Activated CD8-positive, alpha-beta memory T cell treated with anti-CD3 and anti-CD28 coated beads, Interleukin-2, amount 50 U/mL, for 48 hours (primary cell): ENCODE measurements around the gene PPCS.
"Not testable (repeated sequence)": the region's sequence is repeated elsewhere in the genome, so short reads cannot be mapped to it uniquely, and the experiment has no call there.

Experiments
- DNase-seq: peaks from one replicate; pipeline ENCODE4 v3.0.0-alpha.2; 2020

PPCS gene

DNA sequence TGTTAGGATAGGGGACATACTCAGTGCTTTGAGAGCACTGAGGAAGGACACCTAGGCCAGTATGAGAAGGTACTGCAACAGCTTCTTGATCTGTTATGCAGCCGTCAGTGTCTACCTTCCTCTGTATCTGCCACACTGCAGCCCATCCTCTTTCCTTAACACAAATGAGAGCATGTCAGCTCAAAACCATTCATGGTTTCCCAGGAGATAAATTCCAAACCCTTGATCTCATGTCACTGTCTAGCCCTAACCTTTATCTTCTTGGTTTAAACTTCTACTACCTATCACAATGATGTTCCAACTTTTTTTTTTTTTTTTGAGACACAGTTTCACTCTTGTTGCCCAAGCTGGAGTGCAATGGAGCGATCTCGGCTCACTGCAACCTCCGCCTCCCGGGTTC lies 1.9 kb upstream of the PPCS start:
- DNase-seq = no peak

DNA sequence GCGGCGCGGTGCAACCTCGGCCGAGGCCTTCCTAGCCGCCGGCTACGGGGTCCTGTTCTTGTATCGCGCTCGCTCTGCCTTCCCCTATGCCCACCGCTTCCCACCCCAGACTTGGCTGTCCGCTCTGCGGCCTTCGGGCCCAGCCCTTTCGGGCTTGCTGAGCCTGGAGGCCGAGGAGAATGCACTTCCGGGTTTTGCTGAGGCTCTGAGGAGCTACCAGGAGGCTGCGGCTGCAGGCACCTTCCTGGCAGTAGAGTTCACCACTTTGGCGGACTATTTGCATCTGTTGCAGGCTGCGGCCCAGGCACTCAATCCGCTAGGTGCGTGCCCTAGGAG lies 379 bp downstream of the PPCS start:
- peak; percentile 81 for DNase-seq

GRCh38 chr1:42461196-42461595 lies 4.9 kb downstream of the PPCS start:
- DNase-seq = no peak

DNA sequence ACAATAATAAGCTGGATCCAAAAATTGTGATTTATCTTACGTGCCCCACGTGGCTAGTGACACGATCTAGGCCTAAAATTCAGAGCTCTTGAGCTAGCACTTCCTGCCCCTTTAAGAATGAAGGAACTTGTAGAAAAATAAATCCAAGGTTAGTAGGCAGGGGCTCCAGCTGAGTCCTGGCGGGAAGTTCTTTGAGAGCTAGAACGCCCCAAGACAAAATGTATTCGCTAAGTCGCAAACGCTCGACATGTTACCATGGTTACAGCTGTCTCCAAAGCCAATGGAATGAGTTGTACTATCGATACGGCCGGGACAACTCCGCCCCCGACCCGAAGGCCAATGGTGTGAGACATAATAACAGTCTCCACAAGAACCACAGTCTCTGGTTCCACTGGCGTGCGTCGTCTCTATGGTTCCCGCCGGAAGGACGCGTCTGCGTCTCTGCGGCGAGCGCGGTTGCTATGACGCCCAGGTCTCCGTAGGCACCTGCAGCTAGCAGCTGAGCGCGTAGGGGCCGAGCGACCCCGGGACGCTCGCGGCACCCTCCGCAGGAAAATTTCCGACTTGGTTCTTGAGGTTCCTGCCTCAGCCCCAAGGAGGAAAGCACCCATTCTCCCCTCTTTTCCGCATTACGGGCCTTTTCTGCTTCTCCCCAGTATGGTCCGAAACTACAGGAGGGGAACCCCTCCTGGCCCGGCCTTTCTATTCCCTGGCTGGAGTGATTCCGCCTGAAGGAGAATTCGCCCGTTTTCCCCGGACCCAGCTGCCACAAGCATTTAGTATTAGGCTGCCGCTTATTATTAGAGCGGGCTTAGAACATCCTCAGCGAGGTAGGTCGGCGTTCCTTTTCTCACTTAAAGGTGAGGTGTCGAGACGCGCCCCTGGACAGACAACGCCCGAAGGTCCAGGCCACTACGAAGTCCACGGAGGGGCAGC lies 6.8 kb downstream of the PPCS start, which contains the start of gene CCDC30:
CCDC30 (plus strand) TSS at position 459 of the 936 bp plus-strand sequence. CDS start 17,266 bp downstream, outside the sequence.
- peak; percentile 93 for DNase-seq

GRCh38 chr1:42463921-42464320 lies 7.6 kb downstream of the PPCS start:
- DNase-seq = no peak

GRCh38 chr1:42466030-42466429 lies 9.7 kb downstream of the PPCS start:
- DNase-seq = no peak

DNA sequence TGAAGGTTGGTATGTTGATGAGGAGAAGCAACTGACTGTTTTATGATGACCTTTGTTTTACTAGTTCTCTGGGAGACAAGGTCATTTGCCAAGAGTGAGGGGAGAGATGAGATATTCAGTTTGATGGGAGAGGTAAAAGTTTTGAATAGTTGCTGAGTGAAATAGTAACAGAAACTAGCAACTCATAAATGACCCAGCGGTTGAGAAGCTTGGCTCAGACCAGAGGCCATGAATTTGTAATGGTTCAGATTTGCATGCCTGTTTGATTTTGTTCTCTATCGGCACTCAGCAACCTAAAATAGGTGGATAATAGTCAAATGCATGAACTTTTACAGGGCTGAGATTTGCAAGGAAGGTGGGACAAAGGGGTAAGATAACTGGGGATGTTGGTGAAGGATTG lies 13.4 kb downstream of the PPCS start:
- DNase-seq = no peak

GRCh38 chr1:42476605-42477004 lies 20.3 kb downstream of the PPCS start:
- DNase-seq = no peak

- DNase-seq = not testable (repeated sequence)
These were observed 21.0 kb downstream of the PPCS start for GRCh38 chr1:42477354-42477753.

- DNase-seq = no peak
These were observed 21.4 kb downstream of the PPCS start for GRCh38 chr1:42477775-42478174.

DNA sequence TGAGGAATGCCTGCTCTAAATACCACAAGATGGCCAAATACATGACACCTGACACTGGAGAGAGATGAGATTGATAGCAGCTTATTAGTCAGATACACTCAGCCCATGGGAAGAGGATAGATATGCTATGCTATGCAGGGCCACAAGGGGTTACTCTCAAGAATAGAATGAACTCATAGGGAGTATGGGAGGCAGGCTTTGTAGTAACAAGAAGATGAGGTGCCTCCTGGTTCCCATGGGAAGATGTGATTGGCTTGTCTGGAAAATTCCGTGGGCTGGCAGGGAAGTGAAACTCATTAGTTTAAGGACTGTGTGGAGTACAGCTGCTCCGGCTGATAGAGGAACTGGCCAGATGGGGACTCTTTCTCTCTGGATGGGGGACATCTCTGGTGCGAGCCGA lies 23.3 kb downstream of the PPCS start:
- DNase-seq = no peak

DNA sequence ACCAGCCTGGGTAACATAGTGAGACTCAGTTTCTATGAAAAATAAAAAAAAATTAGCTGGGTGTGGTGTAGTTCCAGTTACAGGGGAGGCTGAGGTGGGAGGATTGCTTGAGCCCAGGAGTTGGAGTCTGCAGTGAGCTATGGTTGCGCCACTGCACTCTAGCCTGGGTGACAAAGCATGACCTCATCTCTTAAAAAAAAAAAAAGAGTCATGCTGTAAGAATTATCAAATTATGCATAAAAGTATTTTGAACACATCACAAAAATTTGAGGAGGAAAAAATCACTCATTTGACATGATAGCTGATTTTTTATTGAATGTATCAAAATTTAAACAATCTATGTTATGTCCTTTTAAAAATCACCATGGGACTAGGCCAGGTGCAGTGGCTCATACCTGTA lies 24.6 kb downstream of the PPCS start:
- DNase-seq = no peak

DNA sequence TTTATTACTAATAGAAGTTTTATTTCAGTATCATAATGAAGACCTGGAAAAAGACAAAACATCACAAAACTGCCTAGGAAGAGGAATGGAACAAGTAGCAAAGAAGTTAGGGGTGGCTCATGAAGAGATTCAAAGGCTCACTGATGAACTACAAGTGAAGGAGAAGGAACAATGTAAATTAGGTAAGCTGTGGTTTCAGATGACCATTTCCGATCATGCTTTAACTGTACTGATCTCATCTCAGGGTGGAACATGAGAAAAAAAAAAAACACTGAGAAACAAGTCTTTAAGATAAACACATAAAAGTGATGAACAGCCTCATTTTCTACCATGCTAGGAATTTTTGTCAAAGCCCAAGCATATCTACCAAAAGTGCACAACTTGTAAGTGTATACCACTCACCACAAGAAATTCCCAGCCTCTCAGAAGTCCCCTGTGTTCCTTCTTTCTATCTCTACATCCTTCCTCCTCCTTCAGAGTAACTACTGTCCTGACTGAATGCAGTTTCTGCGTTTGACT lies 26.4 kb downstream of the PPCS start:
- no peak for DNase-seq

DNA sequence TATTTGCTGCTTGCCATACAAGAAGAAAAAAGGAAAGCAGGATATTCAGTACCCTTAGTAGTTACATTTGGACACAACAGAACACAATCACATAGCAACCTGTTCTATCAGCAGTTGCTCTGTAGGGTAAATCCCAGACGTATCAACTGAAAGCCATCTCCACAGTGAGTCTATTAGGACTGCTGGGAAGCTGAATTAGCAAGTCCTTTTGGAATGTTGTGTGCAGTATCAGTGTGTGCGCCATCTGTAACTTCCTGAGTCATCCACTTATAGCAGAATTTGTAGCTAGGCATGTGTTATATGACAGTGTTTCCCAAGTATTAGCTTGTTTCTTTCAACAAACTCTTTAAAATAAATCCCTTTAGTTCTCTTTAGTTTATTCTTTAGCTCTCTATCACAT lies 28.0 kb downstream of the PPCS start:
- DNase-seq = no peak

GRCh38 chr1:42490237-42490636 lies 33.9 kb downstream of the PPCS start:
- DNase-seq = no peak

DNA sequence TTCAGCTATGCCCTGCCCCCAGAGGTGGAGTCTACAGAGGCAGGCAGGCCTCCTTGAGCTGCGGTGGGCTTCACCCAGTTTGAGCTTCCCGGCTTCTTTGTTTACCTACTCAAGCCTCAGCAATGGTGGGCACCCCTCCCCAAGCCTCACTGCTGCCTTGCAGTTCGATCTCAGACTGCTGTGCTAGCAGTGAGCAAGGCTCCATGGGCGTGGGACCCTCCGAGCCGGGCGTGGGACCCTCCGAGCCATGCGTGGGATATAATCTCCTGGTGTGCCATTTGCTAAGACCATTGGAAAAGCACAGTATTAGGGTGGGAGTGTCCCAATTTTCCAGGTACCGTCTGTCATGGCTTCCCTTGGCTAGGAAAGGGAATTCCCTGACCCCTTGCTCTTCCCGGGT lies 45.7 kb downstream of the PPCS start:
- not testable (repeated sequence) for DNase-seq

- DNase-seq = no peak
These were observed 48.3 kb downstream of the PPCS start for GRCh38 chr1:42504535-42505128.

DNA sequence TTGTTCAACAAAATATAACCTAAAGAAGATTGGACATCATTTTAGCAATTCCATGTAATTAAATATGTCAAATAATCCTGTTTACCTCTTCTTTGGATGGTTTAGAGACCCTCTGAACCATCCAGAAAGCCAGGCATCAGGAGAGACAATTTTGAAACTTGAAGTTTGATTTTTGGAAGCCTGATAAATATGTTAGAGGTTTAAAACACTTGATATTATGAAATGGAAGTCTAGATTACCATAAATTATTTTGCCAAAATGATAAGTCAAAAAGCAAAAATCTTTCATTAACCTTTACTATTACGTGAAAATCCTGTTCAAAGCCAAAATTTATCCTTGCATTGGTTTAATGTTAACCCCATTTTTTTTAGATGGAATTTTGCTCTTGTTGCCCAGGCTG lies 50.2 kb downstream of the PPCS start:
- DNase-seq = no peak
